HG03066 (cell line): ENCODE results near the gene RXRA.

Source experiments
- ATAC-seq: cut with Tn5 transposase; IDR thresholded peaks from one replicate; pipeline ENCODE4 v1.9.1; 2021; ENCODE audit warnings: low read depth; ENCODE audit not compliant: unreplicated experiment

RXRA gene

GRCh38 chr9:134348404-134349155, 22.3 kb downstream of the RXRA start:
- no peak for ATAC-seq

- ATAC-seq = no peak
Measured at GRCh38 chr9:134349936-134350335, 23.7 kb downstream of the RXRA start.

- no peak for ATAC-seq
Measured at GRCh38 chr9:134350416-134350994, 24.2 kb downstream of the RXRA start.

GRCh38 chr9:134351606-134352176, 25.4 kb downstream of the RXRA start:
- no peak for ATAC-seq

GRCh38 chr9:134352247-134352933, 26.1 kb downstream of the RXRA start:
- no peak for ATAC-seq

- ATAC-seq = no peak
Measured at GRCh38 chr9:134353539-134353938, 27.3 kb downstream of the RXRA start.

GRCh38 chr9:134355158-134355557, 28.9 kb downstream of the RXRA start:
- ATAC-seq = no peak

GRCh38 chr9:134355561-134356279, 29.5 kb downstream of the RXRA start:
- ATAC-seq = no peak

- ATAC-seq = no peak
Measured at GRCh38 chr9:134356496-134357470, 30.5 kb downstream of the RXRA start.

- ATAC-seq = no peak
Measured at GRCh38 chr9:134357631-134358025, 31.4 kb downstream of the RXRA start.

- no peak for ATAC-seq
Measured at GRCh38 chr9:134358026-134358661, 31.9 kb downstream of the RXRA start.

GRCh38 chr9:134358662-134359319, 32.5 kb downstream of the RXRA start:
- ATAC-seq = no peak

GRCh38 chr9:134359493-134360179, 33.4 kb downstream of the RXRA start:
- ATAC-seq = no peak

GRCh38 chr9:134360180-134360759, 34.0 kb downstream of the RXRA start:
- no peak for ATAC-seq

GRCh38 chr9:134360897-134361296, 34.6 kb downstream of the RXRA start:
- ATAC-seq = no peak

- ATAC-seq = no peak
Measured at GRCh38 chr9:134361426-134361825, 35.2 kb downstream of the RXRA start.

- no peak for ATAC-seq
Measured at GRCh38 chr9:134361843-134362414, 35.7 kb downstream of the RXRA start.
